GM21515 (cell line): ENCODE data around the gene ATP4A.

ENCODE experiments used
- ATAC-seq: cut with Tn5 transposase; IDR thresholded peaks from one replicate; pipeline ENCODE4 v1.9.1; 2021; ENCODE audit not compliant: unreplicated experiment

ATP4A gene

DNA sequence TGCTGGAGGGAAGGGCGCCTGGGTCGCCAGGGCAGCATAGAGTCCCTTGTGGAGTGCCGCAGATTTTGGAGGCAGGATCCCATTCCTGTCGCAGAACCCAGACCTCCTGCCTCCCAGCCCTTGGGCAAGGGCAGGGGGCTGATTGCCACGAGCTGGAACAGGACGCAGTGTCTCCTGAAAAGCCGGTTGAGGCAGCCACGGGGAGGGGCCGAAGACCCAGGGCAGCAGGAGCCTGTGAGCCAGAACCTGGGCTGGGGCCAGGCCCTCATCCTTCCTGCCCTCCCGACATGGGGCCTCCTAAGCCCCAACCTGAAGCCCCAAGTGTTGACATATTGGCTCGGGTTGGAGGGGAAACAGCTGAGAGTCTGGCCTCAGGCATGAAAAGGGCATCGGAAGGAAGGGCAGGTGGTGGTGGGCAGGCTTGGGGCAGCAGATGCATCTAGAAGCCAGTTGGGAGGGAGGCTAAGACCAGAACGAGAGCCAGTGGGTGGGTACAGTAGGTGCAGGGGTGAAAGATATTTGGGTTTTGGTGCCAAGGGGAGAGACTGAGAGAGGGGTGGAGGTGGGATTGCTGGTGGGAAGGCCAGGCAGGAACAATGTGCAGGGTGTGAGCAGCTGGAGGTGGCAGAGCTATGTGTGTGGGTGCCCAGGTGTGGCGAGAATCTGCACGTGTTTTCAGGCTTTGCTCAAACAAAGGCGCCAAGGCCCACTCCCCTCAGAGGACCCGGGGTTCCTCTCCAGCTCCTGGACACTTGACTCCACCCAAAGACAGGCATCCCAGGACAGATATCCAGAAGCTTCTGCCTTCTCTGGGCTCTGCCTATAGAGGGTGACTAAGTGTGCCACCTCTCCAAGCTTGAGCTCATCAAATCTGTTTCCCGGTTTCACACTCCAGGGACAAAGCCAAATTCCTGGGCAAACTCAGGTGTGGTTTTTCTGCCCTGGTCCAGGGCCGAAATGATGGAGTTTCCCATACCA is 33.9 kb downstream of the ATP4A start:
- no peak for ATAC-seq

DNA sequence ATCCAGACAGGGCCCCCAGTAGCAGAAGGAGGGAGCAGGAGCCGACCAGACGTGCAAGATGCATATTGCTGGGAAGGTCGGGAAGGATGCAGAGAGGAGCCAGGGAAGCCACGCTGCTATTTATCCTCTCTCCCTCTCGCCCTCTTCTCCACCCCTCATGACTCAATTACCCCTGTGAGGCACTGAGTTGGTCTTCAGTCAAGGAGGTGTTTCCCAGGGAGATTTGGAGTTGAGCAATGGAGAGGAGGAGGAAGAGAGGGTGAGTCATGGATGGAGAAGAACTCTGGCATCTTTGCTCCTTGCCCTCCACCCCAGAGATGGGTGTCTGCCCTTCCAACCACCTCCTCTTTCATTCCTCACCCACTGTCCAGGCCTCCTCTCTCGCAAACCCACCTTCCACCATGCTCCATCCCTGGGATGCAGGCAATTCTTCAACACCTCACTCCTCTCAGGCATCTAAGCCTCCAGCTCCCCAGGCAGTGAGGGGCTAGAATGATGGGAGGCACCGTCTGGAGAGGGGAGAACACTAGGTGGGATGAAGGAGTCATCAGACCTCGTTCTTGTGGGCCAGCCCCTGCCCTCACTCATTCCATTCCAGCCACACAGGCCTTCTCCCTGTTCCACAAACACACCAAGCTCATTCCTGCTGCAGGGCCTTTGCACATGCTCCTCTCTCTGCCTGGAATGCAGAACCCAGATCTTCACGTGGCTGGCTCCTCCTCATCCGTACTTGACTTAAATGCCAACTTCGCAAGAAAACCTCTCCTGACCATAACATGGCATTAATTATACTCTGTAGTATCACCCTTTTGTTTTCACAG is 35.0 kb downstream of the ATP4A start, which contains the start of gene SBSN:
TSS of gene SBSN (minus strand) at position 94 of the 821 bp plus-strand sequence. CDS start at position 64, 30 bp downstream.
- no peak for ATAC-seq

DNA sequence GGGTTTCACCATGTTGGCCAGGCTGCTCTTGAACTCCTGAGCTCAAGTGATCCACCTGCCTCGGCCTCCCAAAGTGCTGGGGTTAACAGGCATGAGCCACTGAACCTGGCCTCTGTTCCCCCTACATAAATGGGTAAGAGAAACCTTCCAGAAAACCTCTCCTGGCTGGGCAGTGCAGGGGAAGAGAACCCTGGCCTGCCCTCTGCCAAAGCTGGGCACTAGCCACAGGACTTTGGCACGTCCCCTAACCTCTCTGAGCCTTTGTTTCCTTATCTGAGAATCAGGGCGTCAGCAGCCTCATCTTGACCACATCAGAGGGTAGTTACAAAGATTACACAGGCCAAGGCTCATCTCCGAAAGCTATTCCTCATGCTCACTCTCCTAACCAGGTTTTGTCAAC is 37.6 kb downstream of the ATP4A start:
- ATAC-seq: no peak

DNA sequence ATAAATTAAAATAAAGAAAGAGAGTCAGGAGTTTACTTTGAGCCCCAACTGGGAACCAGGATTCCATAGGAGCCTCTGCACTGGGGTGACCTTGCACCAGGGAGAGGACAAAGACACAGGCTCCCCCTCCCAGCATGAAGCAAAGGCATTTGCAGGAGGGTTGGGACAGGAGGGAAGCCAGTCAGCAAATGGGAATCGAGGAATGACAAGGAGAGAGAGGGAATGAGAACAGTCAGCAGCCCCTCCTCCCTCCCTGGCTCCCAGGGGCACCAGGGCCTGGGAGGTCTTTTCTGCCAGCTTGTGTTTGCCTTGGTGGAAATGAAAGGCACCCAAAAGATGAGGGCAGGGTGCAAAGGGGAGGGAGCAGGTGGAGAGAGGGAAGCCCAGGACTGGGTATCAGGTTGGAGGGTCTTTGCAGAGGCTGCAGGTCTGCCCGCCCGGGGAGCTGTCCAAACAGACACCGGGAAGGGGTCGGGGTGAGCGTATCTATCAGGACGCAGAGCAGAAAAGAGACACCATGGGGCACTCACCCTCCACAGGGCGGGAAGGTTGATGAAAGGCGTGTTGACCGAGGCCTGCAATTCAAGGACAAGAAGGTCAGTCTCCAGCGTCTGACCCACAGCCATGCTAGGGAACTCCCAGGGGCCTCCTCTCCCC is 39.1 kb downstream of the ATP4A start:
- no peak for ATAC-seq

DNA sequence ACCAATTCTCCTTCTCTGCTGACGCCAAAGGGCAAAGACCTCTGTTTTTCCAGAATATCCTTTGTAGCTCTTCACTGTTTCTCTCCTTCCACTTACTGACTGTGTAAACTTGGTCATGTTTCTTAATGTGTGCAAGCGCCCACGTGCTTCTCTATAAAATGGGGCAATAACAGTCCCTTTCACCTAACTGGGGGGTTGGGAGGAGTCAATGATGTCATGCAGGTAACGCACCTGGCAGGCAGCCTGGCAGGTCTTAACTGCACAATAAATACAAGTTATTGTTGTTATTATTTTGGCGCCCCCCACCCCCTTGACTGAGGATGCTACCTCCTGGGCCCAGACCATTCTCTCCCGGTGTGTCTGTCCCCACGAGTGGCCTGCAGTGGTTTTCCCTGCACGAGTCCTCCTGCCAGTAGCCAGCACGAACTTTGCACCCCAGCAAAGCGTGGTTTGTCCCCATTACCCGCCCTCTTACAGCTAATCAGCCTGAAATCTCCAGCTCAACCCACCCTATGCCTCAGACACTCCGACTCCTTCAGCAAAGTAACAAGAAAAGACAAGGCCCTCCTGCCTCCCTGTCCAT is 40.6 kb downstream of the ATP4A start:
- ATAC-seq: no peak

DNA sequence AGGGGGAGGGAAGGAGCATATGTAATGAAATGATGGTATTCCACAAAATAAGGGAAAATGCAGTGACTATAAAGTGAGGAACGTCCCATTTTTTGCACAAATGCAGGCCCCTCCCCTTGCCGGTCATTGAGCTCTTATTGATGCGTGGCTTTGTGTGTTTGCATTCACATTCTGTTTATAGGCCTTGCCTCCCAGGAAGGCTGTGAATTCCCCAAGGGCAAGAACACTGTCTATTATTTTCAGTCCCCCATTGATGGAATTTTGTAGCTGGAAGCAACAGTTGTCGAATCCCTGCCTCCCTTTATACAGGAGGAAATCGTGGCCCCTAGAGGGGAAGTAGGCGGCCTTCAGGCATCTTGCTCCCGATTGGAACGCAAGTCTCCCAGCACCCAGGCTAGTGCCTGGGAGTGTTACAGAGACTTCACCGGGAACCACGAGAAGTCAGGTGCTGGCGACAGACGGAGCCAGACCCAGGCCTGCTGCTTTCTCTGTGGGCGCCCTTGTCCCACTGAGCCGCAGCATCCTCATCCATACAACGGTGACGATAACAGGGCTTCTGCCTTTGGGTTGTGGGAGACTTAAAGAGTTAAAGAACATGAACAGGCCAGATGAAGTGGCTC is 42.2 kb downstream of the ATP4A start:
- ATAC-seq: no peak

DNA sequence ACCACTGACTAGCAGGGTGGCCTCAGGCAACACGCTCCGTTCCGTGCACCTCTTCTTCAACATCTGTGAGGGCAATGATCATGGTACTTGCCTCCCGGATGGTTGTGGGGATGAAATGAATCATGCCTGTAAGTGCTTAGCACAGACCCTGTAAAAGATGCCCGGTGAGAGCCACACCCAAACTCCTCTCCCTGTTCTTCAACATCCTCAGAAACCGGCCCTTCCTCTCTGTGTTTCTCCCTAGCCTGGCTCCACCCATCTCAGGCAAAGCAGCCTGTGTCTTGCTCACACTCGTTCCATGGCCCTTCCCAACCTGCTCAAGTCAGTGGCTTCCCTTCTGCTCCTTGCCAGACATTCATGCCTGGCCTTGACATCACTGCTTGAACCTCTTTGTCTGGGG is 44.2 kb downstream of the ATP4A start:
- no peak for ATAC-seq

DNA sequence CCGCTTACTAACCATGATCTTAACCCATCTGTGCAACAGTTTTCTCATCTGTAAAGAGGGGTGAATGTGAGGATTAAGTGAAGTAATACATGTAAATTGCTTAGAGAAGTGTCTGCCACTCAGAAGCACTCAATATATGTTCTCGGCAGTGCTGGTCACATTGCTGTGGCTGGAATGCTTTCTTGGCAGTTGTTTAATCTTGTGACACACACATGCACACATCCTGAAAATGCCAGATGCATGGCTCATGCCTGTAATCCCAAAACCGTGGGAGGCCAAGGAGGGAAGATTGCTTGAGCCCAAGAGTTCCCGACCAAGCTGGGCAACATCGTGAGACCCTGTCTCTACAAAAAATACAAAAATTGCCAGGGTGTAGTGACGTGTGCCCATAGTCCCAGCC is 45.1 kb downstream of the ATP4A start:
- ATAC-seq: no peak

DNA sequence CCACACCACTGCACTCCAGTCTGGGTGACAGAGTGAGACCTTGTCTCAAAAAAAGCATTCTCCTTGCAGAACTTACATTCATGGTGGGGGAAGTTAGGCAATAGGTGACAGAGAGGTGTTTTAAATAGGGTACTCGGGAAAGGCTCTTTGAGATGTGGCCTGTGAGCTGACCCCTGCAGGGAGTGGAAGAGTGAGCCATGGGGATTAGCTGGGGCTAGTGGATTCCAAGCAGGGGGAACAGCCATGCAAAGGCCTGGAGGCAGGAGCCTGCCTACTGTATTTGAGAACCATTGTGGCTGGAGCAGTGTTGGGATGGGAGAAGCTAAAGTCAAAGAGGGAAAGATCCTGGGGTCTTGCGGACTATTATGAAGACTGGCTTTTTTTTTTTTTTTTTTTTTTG is 46.1 kb downstream of the ATP4A start:
- no peak for ATAC-seq

DNA sequence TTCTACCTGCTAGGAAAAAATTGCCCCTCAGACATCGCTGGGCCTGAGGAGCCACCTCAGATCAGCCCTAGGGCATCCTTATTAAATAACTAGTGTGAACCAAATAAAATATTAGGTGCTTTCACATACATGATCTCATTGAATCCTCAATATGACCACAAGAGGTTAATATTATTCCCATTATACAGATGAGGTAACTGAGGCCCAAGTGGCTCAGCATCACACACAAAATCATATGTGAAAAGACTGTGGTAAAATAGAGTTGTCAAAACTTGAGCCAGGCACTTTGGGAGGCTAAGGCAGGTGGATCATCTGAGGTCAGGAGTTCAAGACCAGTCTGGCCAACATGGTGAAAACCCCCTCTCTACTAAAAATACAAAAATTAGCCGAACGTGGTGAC is 47.1 kb downstream of the ATP4A start:
- ATAC-seq: no peak

DNA sequence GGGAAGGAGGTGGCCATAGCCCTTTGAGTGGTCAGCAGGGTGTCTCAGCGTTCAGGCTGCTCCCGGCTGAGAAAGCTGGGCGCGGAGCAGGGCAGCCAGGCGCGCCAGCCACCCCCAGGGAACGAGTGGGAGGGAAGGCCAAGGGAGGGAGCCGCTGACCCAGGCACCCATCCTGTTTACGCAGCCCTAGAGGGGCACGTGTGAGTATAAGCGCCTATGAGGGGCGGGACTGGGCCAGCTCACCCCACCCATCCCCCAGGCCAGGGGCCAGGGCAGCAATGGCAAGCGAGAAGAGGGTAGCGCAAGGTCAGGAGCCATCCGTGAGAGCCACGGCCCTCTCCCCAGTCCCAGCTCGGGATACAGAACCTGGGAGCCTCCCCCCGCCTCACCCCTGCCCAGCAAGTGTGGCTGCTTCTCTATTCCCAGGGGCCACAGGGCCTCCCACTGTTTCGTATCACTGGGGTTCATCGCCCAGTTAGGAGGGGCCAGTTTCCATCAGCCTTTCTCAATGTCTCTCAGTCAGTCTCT is 49.1 kb downstream of the ATP4A start:
- no peak for ATAC-seq

DNA sequence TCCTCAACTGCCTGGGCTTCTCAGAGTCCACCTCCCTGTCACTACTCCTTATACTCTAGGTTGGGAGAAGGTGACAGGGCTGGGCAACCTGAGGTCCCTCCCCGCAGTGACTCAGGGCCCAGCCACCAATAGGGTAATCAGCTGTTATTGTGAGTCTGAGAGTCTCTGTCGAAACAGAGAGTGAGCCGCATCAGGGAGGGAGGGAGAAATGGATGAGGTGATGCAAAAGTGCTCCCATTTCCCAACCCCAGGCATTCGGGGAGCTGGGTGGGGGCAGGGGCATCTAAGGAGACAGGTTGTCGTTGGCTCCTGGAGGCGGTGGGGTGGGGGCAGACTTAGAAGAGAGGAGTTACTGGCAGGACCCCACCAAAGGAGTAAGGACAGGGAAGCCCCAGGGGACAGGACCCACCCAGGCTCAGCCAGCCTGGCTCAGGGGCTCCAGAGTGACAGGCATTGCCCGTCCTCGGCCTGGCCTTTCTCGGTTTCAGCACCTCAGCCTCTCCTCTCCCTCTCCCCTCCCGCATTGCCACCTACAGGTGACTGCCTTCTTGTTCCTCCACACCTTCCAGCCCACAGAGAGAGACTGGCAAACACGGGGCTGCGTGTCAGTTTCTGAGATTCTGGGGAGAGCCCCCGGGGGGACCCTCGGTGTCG is 49.7 kb downstream of the ATP4A start, which contains the start of gene DMKN:
TSS of gene DMKN (minus strand) at position 22 of the 654 bp plus-strand sequence. CDS start 174 bp downstream, outside the sequence.
- no peak for ATAC-seq

DNA sequence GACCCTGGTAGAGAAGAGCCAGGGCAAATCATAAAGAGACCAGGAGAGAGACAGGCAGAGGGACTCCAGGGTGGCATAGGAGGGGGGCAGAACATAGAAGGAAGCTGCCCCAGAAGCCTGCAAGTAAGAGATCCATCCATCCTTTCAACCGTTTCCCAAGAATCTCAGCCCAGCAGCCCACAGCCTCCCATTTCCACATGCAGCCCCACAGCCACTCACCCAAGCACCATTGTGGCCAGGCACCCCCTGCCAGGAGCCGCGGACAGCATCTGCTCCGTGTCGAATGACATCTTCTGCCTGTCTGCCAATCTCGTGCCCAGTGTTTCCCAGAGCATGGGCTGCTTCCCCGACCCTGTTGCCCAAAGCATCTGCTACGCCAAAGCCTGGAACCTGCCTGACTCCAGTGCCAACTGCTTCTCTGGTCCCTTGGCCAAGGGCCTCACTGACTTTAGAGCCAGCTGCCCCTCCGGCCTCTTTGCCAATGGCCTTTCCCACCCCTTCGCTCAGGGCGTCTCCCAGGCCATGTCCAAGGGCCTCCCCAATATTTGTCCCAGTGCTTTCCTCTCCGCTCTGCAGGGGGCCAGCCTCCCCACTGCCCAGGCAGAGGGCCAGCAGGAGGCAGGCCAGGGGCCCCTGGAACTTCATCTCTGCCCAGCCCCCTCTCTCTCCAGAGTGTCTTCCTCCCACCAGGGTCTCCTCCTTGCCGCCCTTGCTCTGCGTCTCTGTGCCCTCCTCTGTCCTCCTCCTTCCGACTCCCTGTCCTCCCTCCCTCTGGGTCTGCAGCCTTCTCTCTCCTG is 50.4 kb downstream of the ATP4A start:
- no peak for ATAC-seq

DNA sequence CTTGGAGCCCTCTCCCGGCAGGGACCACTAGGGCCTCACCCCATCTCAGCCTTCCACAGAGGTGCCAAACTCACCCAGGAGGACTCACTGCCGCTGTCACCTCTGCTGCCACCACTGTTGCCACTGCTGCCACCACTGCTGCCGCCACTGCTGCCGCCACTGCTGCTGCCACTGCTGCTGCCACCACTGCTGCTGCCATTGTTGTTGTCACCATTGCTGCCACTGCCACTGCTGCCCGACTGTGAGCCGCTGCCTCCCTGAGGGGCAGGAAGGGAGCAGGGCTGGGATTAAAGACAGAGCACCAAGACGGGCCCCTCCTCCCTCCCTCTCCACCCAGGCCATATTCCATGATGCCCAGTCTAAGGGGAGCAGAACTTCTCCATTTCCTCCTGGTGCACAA is 52.1 kb downstream of the ATP4A start:
- no peak for ATAC-seq

DNA sequence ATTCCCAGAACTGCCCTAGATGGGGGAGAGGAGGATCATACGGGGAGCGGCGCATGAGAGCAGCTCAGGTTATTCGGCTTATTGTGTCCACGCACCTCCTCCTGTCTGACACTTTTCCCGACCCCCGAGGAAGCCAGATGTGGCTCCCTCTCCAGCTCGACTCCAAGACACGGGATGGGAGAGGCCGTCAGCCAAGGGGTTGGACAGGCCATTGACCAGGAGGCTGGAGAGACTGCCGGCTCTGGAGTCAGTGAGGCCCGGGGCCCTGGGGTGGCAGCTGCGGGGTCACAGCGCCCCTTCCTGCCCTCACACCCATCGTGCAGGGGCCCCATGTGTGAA is 52.9 kb downstream of the ATP4A start:
- no peak for ATAC-seq

DNA sequence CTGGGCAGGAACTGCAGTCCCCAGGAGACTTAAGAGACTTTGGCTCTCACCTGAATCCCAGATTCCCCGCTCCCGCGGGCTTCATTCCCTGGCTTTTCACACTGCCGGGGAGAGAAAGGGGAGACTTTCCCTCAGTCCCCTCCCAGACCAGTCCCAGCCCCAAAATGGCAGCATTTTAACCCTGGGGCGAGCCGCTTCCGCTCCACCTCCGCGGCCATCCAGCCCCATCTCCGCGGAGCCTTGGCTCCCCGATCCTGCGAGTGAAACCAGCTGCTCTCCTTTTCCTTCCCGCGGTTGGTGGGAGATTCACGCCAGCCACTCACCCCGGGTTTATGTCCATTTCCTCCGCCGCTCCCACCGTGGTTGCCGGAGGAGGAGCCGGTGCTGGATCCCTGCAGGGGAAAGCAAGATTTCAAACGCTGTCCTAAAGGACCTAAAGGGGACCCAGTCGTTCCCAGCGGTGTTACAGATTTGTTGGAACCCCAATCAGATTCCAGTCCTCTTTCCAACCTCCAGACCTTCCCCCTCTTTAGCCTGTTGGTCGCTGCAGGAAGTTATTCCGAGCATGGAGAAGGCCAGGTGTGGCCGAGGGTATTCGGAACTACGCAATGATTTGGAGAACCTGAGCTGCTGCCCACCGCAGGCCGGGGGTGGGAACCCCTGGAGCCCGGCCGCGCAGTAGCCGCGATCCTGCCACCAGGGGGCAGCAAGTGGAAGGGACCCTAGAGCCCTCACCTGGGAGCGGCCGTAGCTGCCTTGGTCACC is 53.4 kb downstream of the ATP4A start:
- ATAC-seq: no peak

DNA sequence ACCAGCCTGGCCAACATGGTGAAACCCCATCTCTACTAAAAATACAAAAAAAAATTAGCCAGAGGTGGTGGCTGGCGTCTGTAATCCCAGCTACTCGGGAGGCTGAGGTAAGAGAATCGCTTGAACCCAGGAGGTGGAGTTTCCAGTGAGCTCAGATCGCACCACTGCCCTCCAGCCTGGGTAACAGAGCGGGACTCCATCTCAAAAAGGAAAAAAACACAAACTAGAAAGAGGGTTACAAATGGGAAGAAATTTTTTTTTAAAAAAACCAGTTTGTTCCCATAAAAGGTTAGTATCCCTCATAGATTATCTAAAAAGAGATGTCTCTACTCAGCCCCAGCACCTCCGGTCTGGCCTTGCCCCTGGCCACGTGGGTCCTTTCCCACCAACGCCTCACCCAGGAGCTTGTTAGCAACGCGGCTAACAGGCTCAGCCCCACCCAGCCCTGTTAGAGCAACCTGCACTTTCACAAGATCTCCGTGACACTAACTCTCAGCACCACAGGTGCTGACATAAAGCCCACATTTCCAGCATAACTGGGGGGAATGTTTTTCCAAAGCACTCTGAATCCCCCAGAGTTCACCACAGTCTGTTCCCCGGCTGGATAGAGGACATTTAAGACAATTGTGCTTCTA is 54.3 kb downstream of the ATP4A start:
- no peak for ATAC-seq

DNA sequence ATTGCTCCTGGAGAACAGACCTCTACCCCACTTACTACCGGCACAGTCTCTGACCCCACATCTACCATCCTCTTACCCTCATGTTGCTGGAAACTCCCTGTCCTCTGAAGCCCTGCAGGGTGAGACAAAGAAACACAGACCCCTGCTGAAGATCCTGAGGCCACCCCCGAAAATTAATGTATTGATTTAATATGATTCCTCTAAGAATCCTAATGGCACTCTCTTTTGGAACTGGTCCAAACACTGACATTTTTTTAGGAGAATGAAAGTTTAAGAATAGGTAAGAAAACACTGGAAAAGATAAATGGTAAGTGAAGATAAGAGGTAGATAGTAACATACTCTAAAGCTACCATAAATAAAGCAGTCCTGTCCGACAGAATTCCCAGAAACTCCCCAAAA is 55.3 kb downstream of the ATP4A start:
- ATAC-seq: no peak
